Measurements from ENCODE around the gene KREMEN2. TPM values are rescaled to one million over a fixed set of nuclear protein-coding genes. Genes with fewer than 3 reads are reported as not detected.

KREMEN2 gene
- polyA plus RNA-seq, 10 donors, result 1.7 to 27.6 (median 5.6) TPM

DNA sequence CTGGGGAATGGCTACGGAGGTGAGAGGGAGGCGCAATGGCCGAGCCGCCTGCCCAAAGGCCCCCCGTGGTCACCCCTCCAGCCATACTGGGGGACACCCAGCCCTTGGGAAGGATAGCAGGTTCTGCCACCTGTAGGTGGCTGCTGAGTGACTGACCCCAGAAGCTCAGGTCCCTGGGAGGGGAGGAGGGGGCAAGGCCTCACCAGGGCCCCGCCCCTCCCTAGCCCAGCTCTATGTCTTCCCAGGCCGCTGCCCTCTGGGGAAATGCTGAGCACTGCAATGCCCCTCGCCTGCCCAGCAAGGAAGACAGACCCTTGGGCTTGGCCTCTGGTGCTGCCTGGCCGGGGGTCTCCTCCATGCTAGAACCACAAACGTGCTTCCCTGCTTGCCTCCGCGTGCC is 37.2 kb downstream of the KREMEN2 start:
- DNase-seq, result no peak

DNA sequence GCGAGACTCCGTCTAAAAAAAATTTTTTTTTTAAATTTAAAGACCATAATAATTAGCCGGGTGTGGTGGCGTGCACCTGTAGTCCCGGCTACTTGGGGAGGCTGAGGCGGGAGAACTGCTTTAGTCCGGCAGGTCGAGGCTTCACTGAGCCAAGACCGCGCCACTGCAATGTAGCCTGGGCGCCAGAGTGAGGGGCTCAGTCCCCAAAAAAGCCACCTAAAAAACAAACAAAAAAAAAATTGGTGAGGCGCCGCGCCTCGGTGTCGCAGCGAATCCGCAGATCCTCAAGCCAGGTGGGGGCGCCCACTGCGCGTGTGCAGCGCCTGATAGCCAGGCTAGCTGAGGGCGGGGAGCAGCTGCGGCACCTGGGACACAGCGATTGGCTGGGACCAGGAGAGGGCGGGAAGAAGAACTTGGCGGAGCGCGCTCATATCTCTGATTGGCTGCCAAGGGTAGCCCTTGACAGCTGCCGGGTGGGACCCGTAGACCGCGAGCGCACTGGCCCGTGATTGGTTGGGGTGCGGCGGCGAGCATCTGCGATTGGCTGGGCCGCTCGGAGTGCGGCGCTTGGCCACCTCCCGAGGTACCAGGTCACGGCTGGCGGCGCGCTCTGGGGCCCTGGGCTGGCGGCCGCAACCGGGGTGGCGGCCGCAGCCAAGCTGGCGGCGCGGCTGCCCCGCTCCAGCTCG is 39.7 kb downstream of the KREMEN2 start:
- DNase-seq, result peak; percentile 97 to 98 (median 97)

DNA sequence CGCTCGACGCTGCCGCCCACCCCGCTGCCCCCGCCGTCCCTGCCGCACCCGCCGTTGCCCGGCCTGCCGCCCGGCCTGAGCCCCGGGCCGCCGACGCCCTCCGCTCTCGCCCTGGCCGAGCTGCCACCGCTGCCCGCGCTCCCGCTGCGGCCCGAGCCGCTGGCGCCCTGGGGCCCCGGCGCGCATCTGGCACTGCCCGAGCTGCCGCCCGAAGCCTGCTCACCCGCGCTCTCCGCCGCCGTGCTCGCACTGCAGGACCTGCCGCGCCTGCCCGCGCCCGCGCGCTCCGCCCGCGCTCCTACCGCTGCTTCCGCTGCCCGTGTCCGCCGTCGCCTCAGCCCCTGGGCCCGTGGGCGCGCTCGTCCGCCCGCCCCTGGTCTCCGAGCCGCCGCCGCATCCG is 40.2 kb downstream of the KREMEN2 start:
- no peak for DNase-seq

DNA sequence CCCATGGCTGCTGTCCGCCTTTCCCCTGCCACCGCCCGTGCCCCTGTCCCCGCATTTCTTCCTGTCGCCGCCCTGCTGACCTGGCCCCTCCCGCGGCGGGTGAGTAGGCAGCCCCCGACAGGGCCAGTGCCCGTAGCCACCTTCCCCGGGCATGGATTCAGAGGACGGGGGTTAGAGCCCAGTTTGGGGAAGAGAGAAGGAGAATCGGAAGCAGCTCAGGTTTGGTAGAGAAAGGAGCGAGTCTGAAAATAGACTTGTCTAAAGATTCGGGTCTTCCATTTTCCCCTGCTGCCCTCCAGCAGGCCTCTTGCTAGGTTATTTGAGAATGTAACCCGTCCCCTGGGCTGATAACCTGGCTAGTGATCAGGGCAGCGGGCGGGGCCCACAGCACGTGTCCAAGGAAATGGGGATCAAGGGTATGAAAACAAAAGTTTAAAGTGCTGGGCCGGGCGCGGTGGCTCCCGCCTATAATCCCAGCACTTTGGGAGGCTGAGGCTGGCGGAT is 40.8 kb downstream of the KREMEN2 start:
- peak in 1 of 3 donors; percentile 14 for DNase-seq

DNA sequence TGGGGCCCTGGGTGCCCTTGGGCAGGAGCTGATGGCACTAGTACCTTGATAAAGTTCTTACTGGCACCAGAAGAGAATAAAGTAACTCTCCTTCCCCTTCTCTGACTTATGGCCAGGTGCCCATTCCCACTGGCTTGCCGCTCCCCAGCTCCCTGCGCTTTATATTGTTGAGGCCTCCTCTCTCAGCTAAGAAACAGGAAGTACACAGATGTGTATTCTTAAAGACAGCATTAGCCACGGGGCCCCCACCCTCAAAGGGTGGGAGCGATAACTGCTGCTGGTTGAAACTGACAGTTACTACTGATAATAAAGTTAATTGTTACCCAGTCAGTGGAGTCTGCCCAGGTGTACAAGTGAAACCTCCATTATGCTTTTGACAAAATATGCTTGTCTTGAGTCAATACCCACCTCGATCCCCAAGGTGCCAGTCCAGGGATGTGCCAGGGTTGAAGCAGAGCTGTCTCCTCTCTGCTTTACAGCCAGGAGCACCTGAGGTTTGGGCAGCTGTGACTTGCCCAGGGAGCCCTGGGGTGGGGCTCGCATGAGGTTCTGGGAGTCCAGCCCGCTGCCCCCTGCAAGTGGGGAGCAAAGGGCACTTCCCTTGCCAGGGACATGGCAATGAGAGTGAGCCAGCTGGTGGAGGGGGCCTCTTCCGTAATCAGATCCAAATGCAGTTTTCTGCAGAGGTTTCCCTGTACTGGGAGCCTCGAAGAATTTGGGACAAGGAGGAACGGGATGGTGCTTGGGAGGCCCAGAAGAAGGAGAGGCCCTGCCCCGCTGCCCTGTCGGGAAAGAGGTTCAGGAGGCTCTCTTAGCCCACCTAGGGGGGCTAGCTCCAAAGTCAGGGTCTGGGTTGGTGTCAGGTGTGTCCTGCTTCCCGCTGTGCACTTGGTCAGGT is 43.2 kb downstream of the KREMEN2 start:
- peak in 1 of 3 donors; percentile 14 for DNase-seq

DNA sequence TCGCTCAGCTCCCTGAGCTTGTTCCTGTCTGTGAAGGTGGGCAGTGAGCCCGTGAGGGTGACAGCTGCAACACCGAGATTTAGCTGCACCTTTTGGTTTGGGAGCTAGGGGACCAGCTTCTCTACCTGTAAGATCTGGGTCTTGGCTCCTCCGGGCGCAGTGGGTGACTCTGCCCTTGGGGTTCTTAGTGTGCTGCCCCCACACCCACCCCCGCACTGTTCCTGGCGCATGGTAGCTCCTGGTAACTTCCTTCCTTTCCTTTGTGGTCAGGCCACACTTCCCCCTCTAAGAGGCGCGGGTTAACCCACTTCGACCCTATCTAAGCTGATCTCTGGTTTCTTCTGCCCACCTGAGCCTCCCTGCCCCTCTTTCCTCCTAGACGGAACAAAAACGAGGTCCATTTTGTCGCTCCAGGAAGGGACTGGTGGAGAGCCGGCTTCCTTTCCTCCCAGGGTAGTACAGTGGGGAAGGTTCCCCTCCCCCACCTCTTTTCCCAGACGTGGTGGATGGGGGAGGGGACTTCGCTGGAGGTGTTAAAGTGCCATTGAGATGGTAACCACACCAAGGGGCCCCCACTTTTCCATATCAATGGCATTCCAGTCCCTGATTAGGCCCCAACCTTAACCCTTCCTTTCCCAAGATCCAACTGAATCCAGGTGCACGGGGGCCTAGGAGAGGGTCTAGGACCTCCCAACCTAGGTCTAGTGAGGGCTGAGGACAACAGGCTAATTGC is 44.0 kb downstream of the KREMEN2 start:
- no peak for DNase-seq

DNA sequence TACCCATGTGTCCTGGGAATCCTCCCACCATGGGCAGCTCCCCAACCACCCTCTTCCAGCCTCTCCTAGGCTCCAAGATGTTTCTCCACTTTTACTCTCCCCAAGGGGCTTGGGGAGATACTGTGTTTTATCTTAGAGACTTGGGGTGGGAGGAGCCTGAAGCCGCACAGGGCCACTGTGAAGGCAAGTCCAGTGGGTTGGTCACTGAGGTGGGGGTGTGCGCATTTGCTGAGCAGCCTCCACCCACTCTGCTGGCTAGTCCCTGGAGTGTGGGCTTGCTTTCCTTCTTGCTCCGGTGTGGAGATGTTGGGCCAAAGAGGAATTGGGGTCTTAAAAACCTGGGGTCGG is 44.6 kb downstream of the KREMEN2 start:
- no peak for DNase-seq

DNA sequence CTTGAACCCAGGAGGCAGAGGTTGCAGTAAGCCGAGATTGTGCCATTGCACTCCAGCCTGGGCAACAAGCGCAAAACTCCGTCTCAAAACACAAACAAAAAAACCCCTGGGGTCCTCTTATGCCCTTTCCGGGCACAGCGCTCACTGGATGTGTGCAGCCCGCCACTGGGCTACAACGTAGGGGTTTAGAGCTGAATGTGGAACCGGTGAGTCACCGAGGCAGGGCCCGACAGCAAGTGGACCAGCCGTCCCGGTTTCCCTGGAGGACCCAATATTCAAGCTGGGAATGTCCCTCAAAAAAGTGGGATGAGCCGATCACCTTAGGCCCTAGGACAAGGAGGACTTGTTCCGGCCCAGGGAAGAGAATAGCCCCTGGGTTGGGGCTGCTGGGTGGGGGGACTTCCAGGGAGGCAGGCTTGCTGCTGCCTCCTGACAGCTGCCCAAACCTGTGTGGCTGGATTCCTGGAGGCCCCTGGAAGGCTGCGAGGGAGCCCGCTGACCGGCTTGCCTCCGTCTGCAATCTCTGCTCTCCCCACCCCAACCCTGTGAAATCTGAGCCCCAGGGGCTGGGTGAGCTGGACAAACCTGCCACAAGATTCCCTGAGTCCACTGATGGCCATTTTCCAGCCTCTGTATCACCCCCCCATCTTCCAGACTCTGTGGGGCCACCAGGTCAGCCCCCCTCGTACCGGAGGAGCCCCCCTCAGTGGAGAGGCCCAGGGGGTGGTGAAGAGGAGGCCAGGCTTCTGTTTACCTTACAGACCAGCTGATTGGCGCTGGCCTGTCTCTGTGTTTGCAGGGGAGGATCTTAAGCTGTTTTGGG is 45.7 kb downstream of the KREMEN2 start:
- no peak for DNase-seq

DNA sequence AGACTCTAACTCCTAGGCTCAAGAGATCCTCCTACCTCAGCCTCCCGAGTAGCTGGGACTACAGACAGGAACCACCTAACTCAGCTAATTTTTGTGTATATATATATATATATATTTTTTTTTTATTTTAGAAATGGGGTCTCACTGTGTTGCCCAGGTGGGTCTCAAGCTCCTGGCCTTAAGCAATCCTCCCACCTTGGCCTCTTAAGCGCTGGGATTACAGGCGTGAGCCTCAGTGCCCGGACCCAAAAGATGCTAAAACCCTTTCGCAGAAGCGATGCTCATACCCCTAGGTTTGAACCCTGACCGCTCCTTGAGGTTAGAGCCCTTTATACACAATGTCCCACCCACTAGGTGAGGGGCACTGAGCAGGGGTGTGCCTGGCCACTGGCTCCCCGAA is 46.4 kb downstream of the KREMEN2 start:
- no peak for DNase-seq

DNA sequence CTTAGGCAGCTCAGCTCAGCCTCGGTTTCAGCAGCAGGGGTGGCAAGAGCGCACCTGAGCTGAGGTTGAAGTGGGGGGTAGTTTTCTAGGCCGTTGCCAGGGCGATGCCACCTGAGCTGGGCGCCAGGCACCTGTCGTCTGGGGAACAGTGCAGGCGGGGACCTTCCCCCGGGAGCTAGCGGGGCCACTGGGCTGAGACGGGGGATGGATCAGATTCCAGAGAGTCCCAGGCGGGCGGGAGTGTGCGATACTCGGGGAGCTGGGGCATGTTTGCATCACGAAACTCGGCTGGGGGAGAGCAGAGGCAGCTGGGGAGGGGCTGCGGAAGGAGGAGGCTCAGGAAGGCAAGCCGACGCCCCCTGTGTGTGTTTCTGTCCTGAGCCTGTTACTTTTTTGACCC is 48.2 kb downstream of the KREMEN2 start:
- DNase-seq, result no peak

DNA sequence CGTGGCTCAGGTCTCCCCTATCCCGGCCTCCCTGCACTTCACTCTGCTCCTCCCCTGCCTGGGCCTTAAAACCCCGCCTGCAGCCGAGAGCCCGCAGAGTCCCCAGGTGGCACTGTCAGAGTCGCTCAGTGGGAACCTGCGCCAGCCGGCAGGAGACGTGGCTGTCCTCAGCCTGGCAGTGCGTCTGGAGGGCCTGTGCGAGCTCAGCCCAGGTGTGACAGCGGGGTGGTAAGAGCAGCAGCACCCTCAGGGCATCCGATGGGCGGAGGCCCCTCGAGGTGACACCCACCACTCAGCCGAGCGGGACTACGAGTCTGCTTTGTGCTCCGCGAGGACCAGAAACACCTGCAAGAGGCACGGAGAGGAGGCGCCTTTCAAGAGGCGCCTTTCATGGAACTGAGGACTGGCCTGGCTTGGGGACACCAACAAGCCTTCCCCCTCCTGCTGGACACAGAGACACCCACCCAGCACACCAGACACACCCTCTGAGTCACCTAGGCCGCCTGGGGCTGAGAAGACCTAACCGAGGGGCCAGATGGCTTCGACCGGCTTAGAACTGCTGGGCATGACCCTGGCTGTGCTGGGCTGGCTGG is 48.8 kb downstream of the KREMEN2 start, which contains the start of gene CLDN9:
Gene CLDN9, plus strand, starts transcription at position 96 of the 593 bp plus-strand sequence. Its CDS starts 440 bp downstream, at position 536.
- DNase-seq, result no peak

DNA sequence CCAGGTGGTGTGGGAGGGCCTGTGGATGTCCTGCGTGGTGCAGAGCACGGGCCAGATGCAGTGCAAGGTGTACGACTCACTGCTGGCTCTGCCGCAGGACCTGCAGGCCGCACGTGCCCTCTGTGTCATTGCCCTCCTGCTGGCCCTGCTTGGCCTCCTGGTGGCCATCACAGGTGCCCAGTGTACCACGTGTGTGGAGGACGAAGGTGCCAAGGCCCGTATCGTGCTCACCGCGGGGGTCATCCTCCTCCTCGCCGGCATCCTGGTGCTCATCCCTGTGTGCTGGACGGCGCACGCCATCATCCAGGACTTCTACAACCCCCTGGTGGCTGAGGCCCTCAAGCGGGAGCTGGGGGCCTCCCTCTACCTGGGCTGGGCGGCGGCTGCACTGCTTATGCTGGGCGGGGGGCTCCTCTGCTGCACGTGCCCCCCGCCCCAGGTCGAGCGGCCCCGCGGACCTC is 49.4 kb downstream of the KREMEN2 start:
- DNase-seq, result no peak

DNA sequence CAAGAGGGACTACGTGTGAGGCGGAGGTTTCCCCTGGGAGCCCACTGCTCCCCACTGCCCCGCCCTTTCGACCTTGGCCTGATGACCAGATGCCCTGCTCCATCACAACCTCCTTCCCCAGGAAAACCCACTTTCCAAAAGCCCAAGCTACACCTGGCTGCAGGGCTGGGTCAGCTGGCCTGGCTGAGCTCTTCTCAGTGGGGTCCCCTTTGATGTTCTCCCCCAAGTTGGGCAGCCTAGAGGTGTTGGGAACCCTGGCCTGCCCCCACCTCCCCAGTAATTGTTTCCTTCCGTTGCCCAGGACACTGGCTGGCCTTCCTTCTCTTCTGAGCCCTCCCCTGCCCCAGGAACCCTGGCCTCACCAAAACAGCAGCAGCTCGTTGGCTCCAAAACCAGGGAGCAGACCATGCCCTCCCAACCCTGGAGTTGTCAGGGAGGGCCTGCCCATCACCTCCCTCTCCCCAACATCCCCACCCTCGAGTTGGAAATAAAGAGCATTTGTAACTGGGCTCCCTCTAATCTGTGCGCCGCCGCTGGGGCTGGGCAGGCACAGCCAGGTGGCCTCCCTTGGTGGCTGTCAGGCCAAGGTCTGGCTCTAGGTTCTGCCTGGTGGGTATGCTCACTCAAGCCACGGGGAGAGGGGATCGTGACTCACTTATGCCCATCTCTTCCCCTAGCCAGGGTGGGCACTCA is 50.1 kb downstream of the KREMEN2 start:
- no peak for DNase-seq

DNA sequence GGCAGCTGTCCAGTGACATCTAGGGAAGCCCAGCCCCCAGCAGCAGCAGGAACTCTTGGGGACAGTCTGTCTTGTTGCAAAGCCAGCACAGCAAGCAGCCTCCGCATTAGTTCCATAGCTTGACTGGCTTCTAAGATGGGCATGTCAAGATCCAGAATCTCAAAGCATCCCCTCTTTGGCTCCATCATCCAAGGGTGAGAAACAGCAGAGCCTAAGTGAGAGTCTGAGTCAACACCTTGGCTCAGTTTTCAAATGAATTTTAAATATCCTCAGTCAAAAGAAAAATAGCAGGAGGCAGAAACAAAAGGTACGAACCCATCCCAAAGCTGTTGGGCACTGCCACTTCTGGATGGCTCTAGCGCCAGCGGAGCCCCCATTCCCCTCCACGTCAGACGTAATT is 50.9 kb downstream of the KREMEN2 start:
- DNase-seq, result no peak

DNA sequence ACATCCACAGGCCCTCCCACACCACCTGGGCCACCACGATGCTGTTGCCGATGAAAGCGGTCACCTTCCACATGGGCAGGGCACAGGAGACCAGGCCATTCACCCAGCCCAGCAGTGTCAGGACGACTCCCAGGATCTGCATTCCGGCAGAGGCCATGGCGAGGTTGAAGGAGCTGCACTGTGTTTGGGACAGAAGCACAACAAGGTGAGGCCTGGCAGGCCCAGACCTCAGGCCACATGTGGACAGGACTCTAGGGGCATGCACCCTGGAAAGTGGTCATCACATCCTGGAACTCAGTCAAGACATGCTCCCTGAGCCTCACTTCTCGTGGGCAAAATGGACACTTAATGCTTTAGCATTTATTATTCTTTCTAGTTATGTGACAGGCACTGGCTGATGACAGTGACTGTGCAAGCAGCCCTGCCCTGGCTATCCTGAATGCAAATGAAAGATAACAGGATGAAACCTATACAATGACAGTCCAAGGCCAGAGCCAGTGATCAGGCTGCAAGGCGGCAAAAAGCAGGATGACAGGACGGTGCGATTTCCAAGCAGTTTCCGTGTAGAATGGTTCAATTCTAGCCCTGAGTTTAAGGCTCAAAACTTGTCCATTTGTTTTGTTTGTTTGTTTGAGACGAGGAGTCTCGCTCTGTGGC is 51.9 kb downstream of the KREMEN2 start:
- DNase-seq, result no peak

DNA sequence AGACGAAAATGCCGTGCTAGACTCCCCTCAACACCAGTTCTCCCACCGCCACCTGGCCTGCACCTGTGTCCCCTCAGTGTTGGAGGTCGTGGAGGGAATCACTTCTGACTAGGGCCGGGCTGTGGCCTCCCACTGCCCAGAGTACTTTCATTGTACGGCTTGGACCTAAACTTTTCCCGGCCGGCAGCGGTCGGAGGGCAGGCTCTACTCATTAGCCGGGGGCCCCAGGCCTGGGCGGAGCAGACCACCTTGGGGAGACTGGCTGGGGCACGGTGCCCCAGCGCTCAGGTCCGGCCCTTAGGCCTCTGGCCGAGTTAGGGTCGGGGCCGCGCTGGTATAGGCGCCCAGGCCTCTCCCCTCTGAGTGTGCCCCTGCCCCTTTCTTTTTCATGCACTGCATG is 53.3 kb downstream of the KREMEN2 start:
- DNase-seq, result no peak
